Measurements from ENCODE around the gene UCK2. TPM values are rescaled to one million over a fixed set of nuclear protein-coding genes. Genes with fewer than 3 reads are reported as not detected.

Gene UCK2
- total and polyA plus RNA-seq, 2 experiments from 2014 or later: 101 to 149 TPM

DNA sequence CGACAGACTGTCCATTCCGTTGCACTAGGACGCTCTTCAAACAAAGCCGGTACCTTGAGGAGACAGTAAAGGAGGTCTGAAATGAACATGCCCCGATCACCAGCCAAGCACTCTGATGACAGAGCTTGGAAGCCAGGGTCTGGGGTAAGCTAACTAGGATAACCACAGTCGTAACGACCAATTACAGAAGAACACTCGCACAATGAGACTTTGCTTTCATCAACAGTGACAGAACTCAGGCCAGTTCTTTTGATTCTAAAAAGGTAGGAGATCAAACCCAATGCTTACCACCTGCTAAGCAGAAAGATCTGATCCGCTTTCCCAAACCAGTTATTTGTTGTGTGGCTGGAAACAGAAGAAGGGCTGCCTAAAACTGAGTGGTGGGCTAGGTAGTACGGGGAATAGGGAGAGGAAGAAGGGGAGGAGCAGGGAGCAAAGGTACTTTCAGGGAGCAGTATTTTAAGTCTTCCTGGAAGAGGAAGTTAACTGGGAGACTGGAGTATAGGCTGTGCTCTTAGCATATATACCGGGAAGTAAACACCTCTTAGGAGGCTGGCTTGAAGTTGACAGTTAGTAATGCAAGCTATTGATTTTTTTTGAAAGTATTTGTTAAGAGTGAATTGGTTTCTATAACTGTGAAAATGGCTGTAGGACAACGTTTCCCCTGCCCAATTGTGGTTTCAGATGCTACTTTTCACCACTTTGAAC, 38.4 kb downstream of the UCK2 start (continued):
- TF ChIP-seq, protein P1, sequence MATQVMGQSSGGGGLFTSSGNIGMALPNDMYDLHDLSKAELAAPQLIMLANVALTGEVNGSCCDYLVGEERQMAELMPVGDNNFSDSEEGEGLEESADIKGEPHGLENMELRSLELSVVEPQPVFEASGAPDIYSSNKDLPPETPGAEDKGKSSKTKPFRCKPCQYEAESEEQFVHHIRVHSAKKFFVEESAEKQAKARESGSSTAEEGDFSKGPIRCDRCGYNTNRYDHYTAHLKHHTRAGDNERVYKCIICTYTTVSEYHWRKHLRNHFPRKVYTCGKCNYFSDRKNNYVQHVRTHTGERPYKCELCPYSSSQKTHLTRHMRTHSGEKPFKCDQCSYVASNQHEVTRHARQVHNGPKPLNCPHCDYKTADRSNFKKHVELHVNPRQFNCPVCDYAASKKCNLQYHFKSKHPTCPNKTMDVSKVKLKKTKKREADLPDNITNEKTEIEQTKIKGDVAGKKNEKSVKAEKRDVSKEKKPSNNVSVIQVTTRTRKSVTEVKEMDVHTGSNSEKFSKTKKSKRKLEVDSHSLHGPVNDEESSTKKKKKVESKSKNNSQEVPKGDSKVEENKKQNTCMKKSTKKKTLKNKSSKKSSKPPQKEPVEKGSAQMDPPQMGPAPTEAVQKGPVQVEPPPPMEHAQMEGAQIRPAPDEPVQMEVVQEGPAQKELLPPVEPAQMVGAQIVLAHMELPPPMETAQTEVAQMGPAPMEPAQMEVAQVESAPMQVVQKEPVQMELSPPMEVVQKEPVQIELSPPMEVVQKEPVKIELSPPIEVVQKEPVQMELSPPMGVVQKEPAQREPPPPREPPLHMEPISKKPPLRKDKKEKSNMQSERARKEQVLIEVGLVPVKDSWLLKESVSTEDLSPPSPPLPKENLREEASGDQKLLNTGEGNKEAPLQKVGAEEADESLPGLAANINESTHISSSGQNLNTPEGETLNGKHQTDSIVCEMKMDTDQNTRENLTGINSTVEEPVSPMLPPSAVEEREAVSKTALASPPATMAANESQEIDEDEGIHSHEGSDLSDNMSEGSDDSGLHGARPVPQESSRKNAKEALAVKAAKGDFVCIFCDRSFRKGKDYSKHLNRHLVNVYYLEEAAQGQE (IDR thresholded peaks at IDR 0.05; ENCODE audit: unreplicated experiment): no peak
- TF ChIP-seq ZNF331 (CRISPR knock-in tag; IDR thresholded peaks at IDR 0.05; ENCODE audit: low read depth) (no peak), POLR2AphosphoS5 (IDR thresholded peaks at IDR 0.05; ENCODE audit: low read depth) (no peak), NANOG (IDR thresholded peaks at IDR 0.05; ENCODE audit: borderline replicate concordance) (no peak), ZNF114 (CRISPR knock-in tag; IDR thresholded peaks at IDR 0.05) (no peak)

DNA sequence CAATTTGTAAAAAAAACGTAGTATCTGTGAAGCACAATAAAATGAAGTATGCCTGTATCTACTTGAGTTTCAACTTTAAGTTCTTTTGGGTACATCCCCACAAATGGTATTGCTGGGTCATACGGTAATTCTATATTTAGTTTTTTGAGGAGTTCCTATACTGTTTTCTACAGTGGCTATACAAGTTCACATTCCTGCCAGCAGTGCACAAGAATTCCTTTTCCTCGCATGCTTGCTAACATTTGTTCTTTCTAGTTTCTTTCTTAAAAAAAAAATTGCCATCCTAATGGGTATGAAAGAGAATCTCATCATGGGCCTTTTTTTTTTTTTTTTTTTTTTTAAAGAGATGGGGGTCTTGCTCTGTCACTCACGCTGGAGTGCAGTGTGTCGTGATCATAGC, 41.9 kb downstream of the UCK2 start:
- H2AFZ ChIP-seq: no peak overlapping the region
- peaks cover 47% of the 10 kb centered on the region for H3K4me1 Mint-ChIP-seq
- ATAC-seq (no peak), DNase-seq (ENCODE audit: low spot score) (peak; percentile 27)
- peaks cover 50% of the 10 kb centered on the region for H3K4me1 ChIP-seq (ENCODE audit: insufficient read depth)
- H3K79me2 ChIP-seq (replicated peaks; ENCODE audit: insufficient read depth): peaks cover 98% of the 10 kb centered on the region
- no peaks in the 10 kb centered on the region for H3F3A ChIP-seq (replicated peaks; ENCODE audit: low read depth)
- H4K20me1 ChIP-seq (replicated peaks; ENCODE audit: insufficient read depth): peaks cover 61% of the 10 kb centered on the region
- no peak overlapping the region for H3K27ac Mint-ChIP-seq
- no peak overlapping the region for H3K27ac ChIP-seq (ENCODE audit: low read depth)
- H3K4me2 ChIP-seq: no peak overlapping the region
- peaks cover 3% of the 10 kb centered on the region for H3K27me3 Mint-ChIP-seq (ENCODE audit: insufficient read depth, low read depth, poor library complexity)
- H3K27me3 ChIP-seq (ENCODE audit: insufficient read depth): no peaks in the 10 kb centered on the region
- peaks cover 33% of the 10 kb centered on the region for H3K36me3 Mint-ChIP-seq (ENCODE audit: low read depth)
- no peak overlapping the region for H3K4me3 Mint-ChIP-seq
- H3K9me3 Mint-ChIP-seq: peaks cover 24% of the 10 kb centered on the region
- H3K4me3 ChIP-seq: no peak overlapping the region
- no peaks in the 10 kb centered on the region for H3K9me2 ChIP-seq (ENCODE audit: insufficient read depth)
- peaks cover 9% of the 10 kb centered on the region for H3K36me3 ChIP-seq (ENCODE audit: insufficient read depth)
- TF ChIP-seq ZNF114 (CRISPR knock-in tag; IDR thresholded peaks at IDR 0.05): no peak
- no peak for TF ChIP-seq NANOG (IDR thresholded peaks at IDR 0.05; ENCODE audit: borderline replicate concordance)
- no peak for TF ChIP-seq POLR2AphosphoS5 (IDR thresholded peaks at IDR 0.05; ENCODE audit: low read depth)
- TF ChIP-seq, protein P2, sequence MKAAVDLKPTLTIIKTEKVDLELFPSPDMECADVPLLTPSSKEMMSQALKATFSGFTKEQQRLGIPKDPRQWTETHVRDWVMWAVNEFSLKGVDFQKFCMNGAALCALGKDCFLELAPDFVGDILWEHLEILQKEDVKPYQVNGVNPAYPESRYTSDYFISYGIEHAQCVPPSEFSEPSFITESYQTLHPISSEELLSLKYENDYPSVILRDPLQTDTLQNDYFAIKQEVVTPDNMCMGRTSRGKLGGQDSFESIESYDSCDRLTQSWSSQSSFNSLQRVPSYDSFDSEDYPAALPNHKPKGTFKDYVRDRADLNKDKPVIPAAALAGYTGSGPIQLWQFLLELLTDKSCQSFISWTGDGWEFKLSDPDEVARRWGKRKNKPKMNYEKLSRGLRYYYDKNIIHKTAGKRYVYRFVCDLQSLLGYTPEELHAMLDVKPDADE (IDR thresholded peaks at IDR 0.05): no peak
- no peak for TF ChIP-seq CREB1 (CRISPR knock-in tag; IDR thresholded peaks at IDR 0.05; ENCODE audit: low read depth)
- TF ChIP-seq, protein P1 (IDR thresholded peaks at IDR 0.05; ENCODE audit: unreplicated experiment): no peak
- no peak for TF ChIP-seq STAT1 (IDR thresholded peaks at IDR 0.05; ENCODE audit: unreplicated experiment)
- TF ChIP-seq, protein P3, sequence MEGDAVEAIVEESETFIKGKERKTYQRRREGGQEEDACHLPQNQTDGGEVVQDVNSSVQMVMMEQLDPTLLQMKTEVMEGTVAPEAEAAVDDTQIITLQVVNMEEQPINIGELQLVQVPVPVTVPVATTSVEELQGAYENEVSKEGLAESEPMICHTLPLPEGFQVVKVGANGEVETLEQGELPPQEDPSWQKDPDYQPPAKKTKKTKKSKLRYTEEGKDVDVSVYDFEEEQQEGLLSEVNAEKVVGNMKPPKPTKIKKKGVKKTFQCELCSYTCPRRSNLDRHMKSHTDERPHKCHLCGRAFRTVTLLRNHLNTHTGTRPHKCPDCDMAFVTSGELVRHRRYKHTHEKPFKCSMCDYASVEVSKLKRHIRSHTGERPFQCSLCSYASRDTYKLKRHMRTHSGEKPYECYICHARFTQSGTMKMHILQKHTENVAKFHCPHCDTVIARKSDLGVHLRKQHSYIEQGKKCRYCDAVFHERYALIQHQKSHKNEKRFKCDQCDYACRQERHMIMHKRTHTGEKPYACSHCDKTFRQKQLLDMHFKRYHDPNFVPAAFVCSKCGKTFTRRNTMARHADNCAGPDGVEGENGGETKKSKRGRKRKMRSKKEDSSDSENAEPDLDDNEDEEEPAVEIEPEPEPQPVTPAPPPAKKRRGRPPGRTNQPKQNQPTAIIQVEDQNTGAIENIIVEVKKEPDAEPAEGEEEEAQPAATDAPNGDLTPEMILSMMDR (conservative IDR thresholded peaks at IDR 0.05; ENCODE audit: low read depth in 2 of 2): no peak; a peak in 1 of 4 replicates
- no peak for TF ChIP-seq EZH2 (IDR thresholded peaks at IDR 0.05; ENCODE audit: low read depth, unreplicated experiment)
- TF ChIP-seq EZH2phosphoT487 (IDR thresholded peaks at IDR 0.05; ENCODE audit: unreplicated experiment): no peak
- no peak for TF ChIP-seq ZNF331 (CRISPR knock-in tag; IDR thresholded peaks at IDR 0.05; ENCODE audit: low read depth)
- TF ChIP-seq JUNB (IDR thresholded peaks at IDR 0.05; ENCODE audit: unreplicated experiment): no peak
